Ovary (tissue), 3 donors: Measurements from ENCODE around the gene VASP.

Experiments
- CTCF ChIP-seq, 3 donors: fragments of 450-650 bp in 2 of 3; fragments of 200-600 bp in 1 of 3; IDR thresholded peaks; one replicate each; pipeline versions ENCODE4 v1.5.1 to v1.8.0; 2016 to 2022; ENCODE audit warnings: antibody characterized with exemption in 3 of 3, mild to moderate bottlenecking in 1 of 3
- POLR2A ChIP-seq: fragments of 450-650 bp; IDR thresholded peaks from one replicate; pipeline ENCODE4 v1.6.1; 2017; ENCODE audit warnings: antibody characterized with exemption, mild to moderate bottlenecking, moderate library complexity
- donor health status: DM: no; HTN: no; CAD: no.

DNA sequence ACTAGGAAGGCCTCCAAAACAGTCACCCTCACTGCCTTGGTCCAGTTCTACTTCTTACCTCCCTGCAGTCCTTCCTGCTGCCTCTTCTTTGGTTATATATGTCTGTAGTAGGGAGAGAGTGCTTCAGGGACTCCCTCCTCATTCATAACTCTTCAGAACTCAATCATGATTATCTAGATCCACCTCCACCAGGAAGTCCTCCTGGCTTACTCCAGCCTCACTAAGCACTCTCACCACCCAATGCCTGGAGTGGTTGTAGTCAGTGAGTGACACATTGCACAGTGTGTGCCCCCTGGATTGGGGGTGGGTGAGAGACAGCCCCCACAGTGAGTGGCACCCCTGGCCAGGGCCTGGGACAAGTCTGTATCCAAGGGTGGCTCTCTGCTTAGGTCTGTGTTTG is 49.5 kb upstream of the VASP start:
- TF ChIP-seq CTCF (IDR thresholded peaks at IDR 0.05) (no peak), POLR2A (no peak)
